ENCODE measurements around the gene DEXI.

DNA sequence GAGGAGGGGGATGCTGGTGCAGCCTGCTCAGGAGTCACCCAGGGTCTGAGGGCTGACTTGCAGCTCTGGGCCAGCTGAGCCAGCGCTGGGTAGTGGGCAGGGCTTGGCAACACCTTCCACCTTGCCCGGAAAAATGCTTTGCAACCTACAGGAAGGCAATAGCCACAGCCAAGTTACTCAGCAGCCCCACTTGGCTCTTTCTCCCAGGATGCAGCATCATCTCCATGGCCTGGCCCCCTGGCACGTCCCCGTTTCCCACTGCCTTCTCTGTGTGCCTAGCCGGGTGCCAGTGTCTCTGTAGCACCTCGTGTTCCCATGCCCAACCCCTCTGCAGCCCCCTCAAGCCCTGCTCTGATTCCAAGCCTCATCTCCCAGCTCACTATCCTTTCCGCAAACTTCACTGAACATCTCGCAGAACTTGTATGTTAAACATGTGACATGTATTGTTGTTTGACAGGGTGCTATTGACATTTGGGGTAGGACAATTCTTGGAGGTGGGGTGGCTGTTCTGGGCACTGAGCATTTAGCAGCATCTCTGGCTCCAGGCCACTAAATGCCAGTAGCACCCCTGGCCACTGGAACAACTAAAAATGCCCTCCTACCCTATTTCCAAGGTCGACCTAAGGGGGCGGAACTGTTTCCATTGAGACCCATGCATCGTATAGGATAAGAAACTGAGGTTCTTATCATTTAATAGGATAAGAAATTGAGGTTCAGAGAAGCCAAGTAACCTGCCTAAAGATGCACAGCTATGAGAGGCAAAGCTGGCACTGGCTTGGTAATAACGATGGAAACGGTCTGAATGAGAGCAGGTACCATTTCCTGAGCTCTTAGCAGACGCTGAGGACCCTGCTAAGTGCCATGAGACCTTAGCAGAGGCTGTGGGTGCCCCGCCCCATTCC lies 12.2 kb downstream of the DEXI start:
- TF ChIP-seq, protein P1, sequence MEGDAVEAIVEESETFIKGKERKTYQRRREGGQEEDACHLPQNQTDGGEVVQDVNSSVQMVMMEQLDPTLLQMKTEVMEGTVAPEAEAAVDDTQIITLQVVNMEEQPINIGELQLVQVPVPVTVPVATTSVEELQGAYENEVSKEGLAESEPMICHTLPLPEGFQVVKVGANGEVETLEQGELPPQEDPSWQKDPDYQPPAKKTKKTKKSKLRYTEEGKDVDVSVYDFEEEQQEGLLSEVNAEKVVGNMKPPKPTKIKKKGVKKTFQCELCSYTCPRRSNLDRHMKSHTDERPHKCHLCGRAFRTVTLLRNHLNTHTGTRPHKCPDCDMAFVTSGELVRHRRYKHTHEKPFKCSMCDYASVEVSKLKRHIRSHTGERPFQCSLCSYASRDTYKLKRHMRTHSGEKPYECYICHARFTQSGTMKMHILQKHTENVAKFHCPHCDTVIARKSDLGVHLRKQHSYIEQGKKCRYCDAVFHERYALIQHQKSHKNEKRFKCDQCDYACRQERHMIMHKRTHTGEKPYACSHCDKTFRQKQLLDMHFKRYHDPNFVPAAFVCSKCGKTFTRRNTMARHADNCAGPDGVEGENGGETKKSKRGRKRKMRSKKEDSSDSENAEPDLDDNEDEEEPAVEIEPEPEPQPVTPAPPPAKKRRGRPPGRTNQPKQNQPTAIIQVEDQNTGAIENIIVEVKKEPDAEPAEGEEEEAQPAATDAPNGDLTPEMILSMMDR (conservative IDR thresholded peaks at IDR 0.05; ENCODE audit: low read depth, low read length): no peak
- TF ChIP-seq MXI1 (IDR thresholded peaks at IDR 0.05; ENCODE audit: borderline replicate concordance, low read depth, low read length) (no peak), USF2 (IDR thresholded peaks at IDR 0.05; ENCODE audit: low read depth, low read length) (no peak), RAD21 (IDR thresholded peaks at IDR 0.05; ENCODE audit: low read length) (no peak), POLR2A (IDR thresholded peaks at IDR 0.05; ENCODE audit: low read depth, low read length) (no peak), RFX5 (IDR thresholded peaks at IDR 0.05; ENCODE audit: low read depth, low read length) (no peak), CEBPB (IDR thresholded peaks at IDR 0.05; ENCODE audit: low read depth, low read length) (no peak), MAZ (IDR thresholded peaks at IDR 0.05; ENCODE audit: borderline replicate concordance, low read depth, low read length) (no peak), RCOR1 (IDR thresholded peaks at IDR 0.05; ENCODE audit: insufficient replicate concordance, low read length) (no peak), MAFK (IDR thresholded peaks at IDR 0.05; ENCODE audit: low read depth, low read length) (no peak), NFE2L2 (IDR thresholded peaks at IDR 0.05; ENCODE audit: low read depth, low read length) (no peak), BHLHE40 (IDR thresholded peaks at IDR 0.05; ENCODE audit: low read depth, low read length) (no peak)
- TF ChIP-seq, protein P2, sequence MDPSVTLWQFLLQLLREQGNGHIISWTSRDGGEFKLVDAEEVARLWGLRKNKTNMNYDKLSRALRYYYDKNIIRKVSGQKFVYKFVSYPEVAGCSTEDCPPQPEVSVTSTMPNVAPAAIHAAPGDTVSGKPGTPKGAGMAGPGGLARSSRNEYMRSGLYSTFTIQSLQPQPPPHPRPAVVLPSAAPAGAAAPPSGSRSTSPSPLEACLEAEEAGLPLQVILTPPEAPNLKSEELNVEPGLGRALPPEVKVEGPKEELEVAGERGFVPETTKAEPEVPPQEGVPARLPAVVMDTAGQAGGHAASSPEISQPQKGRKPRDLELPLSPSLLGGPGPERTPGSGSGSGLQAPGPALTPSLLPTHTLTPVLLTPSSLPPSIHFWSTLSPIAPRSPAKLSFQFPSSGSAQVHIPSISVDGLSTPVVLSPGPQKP (IDR thresholded peaks at IDR 0.05; ENCODE audit: borderline replicate concordance, low read depth, low read length): no peak
